ENCODE results near the gene ENG.
"Not testable (repeated sequence)": the region's sequence is repeated elsewhere in the genome, so short reads cannot be mapped to it uniquely, and the experiment has no call there.

The ENG gene

GRCh38 chr9:127862075-127863011 lies 7.9 kb upstream of the ENG start:
- no peak for DNase-seq

GRCh38 chr9:127860779-127861178 lies 6.3 kb upstream of the ENG start:
- DNase-seq = no peak

GRCh38 chr9:127860260-127860659 lies 5.8 kb upstream of the ENG start:
- DNase-seq = no peak

- DNase-seq = no peak
Observed at GRCh38 chr9:127858041-127858512, 3.6 kb upstream of the ENG start.

- no peak for DNase-seq
Observed at GRCh38 chr9:127857278-127857677, 2.8 kb upstream of the ENG start.

- DNase-seq = no peak
Observed at GRCh38 chr9:127856729-127857116, 2.3 kb upstream of the ENG start.

- DNase-seq = no peak
Observed at GRCh38 chr9:127856094-127856728, 1.8 kb upstream of the ENG start.

- no peak for DNase-seq
Observed at GRCh38 chr9:127855522-127855921, 1.1 kb upstream of the ENG start.

GRCh38 chr9:127854960-127855359 lies 502 bp upstream of the ENG start:
- no peak for DNase-seq

- no peak for DNase-seq
Observed at GRCh38 chr9:127853312-127854183, 910 bp downstream of the ENG start.

- DNase-seq = no peak
Observed at GRCh38 chr9:127852829-127853228, 1.6 kb downstream of the ENG start.

- no peak for DNase-seq
Observed at GRCh38 chr9:127850286-127850830, 4.1 kb downstream of the ENG start.

GRCh38 chr9:127848756-127849504 lies 5.5 kb downstream of the ENG start:
- DNase-seq = no peak

GRCh38 chr9:127847833-127848755 lies 6.4 kb downstream of the ENG start:
- no peak for DNase-seq

- no peak for DNase-seq
Observed at GRCh38 chr9:127847178-127847510, 7.3 kb downstream of the ENG start.

GRCh38 chr9:127846443-127847177 lies 7.8 kb downstream of the ENG start:
- no peak for DNase-seq

- not testable (repeated sequence) for DNase-seq
Observed at GRCh38 chr9:127845619-127846018, 8.8 kb downstream of the ENG start.

- DNase-seq = no peak
Observed at GRCh38 chr9:127844821-127845359, 9.6 kb downstream of the ENG start.

- no peak for DNase-seq
Observed at GRCh38 chr9:127841087-127841835, 13.2 kb downstream of the ENG start.

Data from NCI-H446 (cell line).